Right kidney (tissue), 9 donors: ENCODE data around the gene HPN.
"Not testable (repeated sequence)": the region's sequence is repeated elsewhere in the genome, so short reads cannot be mapped to it uniquely, and the experiment has no call there.

Experiments
- DNase-seq: peaks from one replicate; pipeline ENCODE4 v3.0.0-alpha.2; 2016
- long read RNA-seq, 8 donors: transcript quantifications; one replicate each; lab custom pipeline, GENCODE V29; 2026

Gene HPN
- long read RNA-seq, donor 1, partial matches to known transcripts, result 75 of 75 reads
- long read RNA-seq, donor 1, other reads (novel, unspliced or antisense), result 0 of 75 reads
- long read RNA-seq, donor 2, partial matches to known transcripts, result 46 of 52 reads
- long read RNA-seq, donor 2, other reads (novel, unspliced or antisense), result 6 of 52 reads
- long read RNA-seq, donor 3, partial matches to known transcripts, result 40 of 40 reads
- long read RNA-seq, donor 3, other reads (novel, unspliced or antisense), result 0 of 40 reads
- long read RNA-seq, donor 4, partial matches to known transcripts, result 55 of 61 reads
- long read RNA-seq, donor 4, other reads (novel, unspliced or antisense), result 6 of 61 reads
- long read RNA-seq, donor 5, partial matches to known transcripts, result 61 of 61 reads
- long read RNA-seq, donor 5, other reads (novel, unspliced or antisense), result 0 of 61 reads
- long read RNA-seq, donor 6, partial matches to known transcripts, result 109 of 109 reads
- long read RNA-seq, donor 6, other reads (novel, unspliced or antisense), result 0 of 109 reads
- long read RNA-seq, donor 7, result 0 reads
- long read RNA-seq, donor 8, partial matches to known transcripts, result 61 of 68 reads
- long read RNA-seq, donor 8, other reads (novel, unspliced or antisense), result 7 of 68 reads

DNA sequence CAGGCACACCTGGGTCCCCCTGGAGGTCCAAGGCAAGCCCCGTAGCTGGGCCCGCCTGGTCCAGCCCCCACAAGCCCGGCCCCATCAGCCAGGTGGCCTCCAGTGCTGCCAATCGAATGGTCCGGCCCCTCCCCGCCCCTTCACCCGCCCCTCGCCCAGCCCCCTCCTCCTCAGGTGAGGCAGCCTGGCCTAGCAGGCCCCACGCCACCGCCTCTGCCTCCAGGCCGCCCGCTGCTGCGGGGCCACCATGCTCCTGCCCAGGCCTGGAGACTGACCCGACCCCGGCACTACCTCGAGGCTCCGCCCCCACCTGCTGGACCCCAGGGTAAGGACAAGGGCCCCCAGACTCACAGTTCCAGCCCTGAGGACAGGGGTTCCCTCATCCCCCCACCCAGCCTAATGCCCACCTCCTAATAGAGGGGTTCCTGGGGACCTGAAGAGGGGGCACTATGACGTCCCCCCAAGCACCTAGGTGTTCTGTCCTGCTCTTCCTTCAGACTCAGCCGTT, at the start of gene HPN:
Gene HPN, plus strand, starts transcription at position 174 of the 508 bp plus-strand sequence. CDS start 786 bp downstream, outside the sequence.
- DNase-seq, result peak; percentile 44

- not testable (repeated sequence) for DNase-seq
These were observed 48.9 kb upstream of the HPN start for GRCh38 chr19:34992582-34992981.

DNA sequence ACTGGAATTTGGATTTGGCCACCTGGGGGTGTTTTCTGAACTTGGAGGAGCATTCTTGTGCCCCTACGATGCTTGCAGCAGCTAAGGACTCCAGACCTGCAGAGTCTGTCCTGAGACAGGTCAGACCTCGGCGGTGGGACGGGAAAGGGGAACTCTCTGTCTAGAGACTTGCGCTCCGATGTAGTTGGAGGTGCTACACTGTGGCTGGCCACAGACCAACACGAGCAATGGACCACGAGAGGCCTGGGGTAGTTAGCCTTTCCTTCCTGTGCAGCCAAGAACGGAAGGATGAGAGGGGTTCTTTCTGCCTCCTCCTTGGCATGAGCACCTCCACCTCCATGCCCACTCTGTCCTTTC, 47.3 kb upstream of the HPN start:
- DNase-seq, result no peak

DNA sequence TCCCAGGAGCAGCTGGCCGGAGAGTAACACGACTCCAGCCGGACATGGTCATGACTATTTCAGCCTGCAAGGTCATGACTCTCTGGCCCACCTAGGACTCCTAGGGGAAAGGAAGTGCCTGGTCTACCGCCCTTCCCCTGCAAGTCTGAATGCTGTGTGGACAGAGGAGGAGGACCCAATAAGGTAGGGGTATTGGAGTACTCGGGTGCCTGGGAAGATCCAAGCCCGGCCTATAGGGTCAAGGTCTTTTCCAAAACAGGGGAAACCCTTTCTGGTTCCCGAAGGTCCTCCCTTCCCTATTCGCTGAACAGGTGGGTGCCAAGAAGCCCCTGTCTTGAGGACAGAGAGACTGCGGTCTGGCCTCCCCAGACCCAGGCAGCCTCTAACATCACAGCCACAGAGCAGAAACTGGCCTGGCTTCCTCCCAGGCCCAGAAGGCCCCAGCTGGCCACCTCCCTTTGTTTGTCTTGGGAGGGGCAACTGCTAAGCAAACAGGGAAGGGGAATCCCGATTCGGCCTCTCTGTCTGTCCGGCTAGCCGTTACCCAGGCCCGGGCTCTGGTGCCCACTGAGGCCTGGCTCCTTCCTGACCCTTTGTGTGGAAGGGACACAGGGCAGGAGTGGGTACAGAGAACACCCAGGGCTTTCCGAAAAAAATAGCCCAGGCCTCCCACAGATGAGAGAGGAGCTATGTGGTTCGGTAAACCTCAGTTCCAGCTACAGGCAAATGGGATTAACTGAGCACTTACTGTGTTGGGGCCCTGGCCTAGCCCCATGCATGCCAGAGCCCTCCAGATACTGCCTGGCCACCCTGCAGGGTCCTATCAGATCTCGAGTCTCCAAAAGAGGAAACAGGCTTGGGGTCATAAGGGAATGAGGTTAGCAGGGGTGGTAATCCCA, 46.6 kb upstream of the HPN start:
- no peak for DNase-seq

DNA sequence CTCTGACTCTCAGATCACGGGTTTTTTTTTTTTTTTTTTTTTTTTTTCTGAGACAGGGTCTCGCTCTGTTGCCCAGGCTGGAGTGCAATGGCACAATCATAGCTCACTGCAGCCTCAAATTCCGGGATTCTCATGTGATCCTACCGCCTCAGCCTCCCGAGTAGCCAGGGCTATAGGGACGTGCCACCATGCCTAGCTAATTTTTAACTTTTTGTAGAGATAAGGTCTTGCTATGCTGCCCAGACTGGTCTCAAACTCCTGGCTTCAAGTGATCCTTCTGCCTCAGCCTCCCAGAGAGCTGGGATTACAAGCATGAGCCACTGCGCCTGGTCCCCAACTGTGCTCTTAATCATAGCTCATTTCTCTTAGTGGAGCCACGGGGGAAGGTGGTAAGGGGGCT, 46.0 kb upstream of the HPN start:
- DNase-seq, result no peak

GRCh38 chr19:34997071-34997617, 44.4 kb upstream of the HPN start:
- DNase-seq, result no peak

GRCh38 chr19:34998224-34998623, 43.3 kb upstream of the HPN start:
- not testable (repeated sequence) for DNase-seq

- no peak for DNase-seq
These were observed 42.6 kb upstream of the HPN start for GRCh38 chr19:34998777-34999497.

DNA sequence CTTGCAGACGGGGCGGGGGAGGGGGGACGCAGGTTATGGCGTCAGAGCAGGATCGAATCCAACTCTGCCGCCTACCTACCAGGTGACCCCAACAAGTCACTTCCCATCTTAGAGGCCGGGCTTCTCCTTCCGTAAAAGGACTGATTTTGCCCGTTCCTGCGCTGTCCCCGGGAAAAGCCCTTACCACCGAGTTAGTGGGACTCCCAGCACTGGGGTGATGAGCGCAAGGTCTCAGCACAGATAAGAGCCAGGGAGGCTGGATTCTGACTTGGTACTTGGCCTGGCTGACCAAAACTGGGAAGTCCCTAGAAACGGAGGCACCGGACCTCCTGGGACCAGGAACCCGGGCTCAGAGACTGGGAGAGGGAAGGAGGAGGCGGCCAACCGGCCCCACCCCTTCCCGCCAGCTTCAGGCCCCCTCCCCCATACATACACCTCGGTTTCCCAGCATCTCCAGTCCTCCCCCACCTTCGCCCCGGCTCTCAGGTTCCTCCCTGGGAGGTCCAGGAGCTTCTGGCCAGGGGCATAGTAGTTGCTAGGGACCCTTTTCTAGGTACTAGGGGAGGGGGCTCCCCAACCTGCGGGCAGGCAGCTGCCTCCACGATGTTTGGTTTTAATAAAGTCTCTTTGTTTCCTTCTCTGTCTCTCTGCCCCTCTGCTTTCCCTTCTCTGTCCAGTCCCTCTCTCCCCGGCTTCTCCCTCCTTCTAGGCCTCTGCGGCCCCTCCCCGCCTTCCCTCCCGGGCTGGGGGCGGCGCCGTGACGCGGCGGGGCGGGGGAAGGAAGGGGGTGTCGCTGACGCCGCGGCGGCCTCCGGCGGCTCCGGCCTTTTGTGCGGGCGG, 41.8 kb upstream of the HPN start, which contains the start of gene GRAMD1A:
Gene GRAMD1A, plus strand, starts transcription at position 826 of the 840 bp plus-strand sequence. CDS start 156 bp downstream, outside the sequence.
- DNase-seq, result peak; percentile 91

- no peak for DNase-seq
These were observed 41.2 kb upstream of the HPN start for GRCh38 chr19:35000338-35000646.

- peak; percentile 66 for DNase-seq
These were observed 40.6 kb upstream of the HPN start for GRCh38 chr19:35000647-35001501.

DNA sequence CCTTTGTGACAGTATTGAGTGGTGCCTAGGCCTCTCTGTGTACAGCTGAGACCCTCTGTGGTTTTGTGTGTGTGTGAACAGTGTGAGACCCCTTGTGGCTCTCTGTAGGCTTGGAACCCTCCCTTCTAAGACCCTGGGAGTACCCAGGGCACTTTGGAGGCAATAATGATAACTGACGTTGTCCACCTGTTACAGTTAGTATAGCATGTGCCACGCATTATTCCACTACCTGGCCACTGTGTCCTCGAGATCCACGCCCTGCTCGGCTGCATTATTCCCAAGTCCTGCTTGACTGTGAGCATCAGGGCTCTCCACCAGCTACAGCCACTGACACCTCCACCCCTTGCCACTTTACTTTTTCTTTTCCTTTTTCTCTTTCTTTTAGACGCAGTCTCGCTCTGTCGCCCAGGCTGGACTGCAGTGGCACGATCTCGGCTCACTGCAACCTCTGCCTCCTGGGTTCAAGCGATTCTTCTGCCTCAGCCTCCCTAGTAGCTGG, 39.4 kb upstream of the HPN start:
- DNase-seq, result no peak

- DNase-seq, result no peak
These were observed 36.8 kb upstream of the HPN start for GRCh38 chr19:35004517-35005255.

- DNase-seq, result no peak
These were observed 36.1 kb upstream of the HPN start for GRCh38 chr19:35005256-35005977.

GRCh38 chr19:35006007-35006341, 35.5 kb upstream of the HPN start:
- DNase-seq, result not testable (repeated sequence)

DNA sequence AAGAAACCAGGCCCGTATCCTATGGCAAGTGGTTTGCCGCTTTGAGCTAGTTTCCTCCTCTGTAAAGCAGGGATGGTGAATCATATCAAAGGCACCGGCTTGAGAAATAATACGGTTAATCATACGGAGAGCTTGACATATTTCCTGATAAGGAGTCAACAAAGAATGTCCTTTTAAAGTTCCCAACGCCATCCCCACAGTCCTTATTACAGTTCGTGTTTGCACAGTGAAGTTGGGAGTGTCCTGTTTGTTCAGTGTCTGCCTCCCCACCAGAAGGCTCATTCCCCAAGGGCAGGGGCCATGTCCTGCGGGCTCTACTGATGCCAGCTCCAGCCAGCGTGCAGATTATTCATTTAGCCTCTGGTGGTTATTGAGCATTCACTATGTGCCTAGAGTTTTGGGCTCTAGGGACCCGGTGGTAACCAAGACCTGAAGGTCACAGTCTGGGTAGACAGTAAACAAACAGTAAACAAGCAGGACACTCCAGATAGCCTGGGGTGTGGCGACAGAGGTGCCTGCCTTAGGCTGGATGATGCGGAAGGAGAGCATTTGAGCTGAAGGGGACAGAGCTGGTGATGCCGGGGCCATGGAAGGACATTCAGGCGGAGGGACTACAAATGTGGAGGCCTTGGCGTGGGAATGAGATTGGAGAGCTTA, 35.1 kb upstream of the HPN start:
- DNase-seq, result no peak

- DNase-seq, result no peak
These were observed 34.5 kb upstream of the HPN start for GRCh38 chr19:35006999-35007365.

DNA sequence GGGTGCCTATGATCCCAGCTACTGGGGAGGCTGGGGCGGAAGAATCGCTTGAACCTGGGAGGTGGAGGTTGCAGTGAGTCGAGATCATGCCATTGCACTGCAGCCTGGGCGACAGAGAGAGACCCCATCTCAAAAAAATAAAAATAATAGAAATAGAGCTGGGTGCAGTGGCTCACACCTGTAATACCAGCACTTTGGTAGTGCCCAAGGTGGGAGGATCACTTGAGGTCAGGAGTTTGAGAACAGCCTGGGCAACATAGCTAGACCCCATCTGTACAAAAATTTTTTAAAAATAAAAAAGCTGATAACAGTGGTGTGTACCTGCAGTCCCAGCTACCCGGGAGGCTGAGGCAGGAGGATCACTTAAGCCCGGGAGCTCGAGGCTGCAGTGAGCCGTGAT, 34.1 kb upstream of the HPN start:
- not testable (repeated sequence) for DNase-seq
